Limb (tissue), 2 donors: ENCODE measurements around the gene SPATA21.

Experiments
- DNase-seq, 2 donors: peaks; one replicate each; pipeline ENCODE4 v3.0.0-alpha.2; 2016; ENCODE audit errors: extremely low spot score in 2 of 2

SPATA21 gene

GRCh38 chr1:16351456-16351993 is 85.7 kb downstream of the SPATA21 start:
- DNase-seq: no peak

GRCh38 chr1:16349847-16350406 is 87.3 kb downstream of the SPATA21 start:
- DNase-seq: no peak
